HepG2 (cell line): ENCODE data around the gene PCYOX1L. TPM values are rescaled to one million over a fixed set of nuclear protein-coding genes. Genes with fewer than 3 reads are reported as not detected.

Source experiments
- BHLHE40 ChIP-seq: IDR thresholded peaks from 2 replicates; pipeline ENCODE4 v1.6.1; 2011; ENCODE audit warnings: low read length, improper control_type of control experiment
- CBX2 ChIP-seq, 2 experiments: fragments of 200-600 bp in 1 of 2; sonication (generic); formaldehyde crosslinking in 1 of 2; IDR thresholded peaks; 2 replicates each; pipeline versions ENCODE4 v1.7.0 to v1.8.1; 2018 to 2022; ENCODE audit warnings: low read depth in 2 of 2, low read length in 1 of 2, mild to moderate bottlenecking in 1 of 2, missing genetic modification reagents in 1 of 2
- CENPX ChIP-seq: sonication (generic); formaldehyde crosslinking; IDR thresholded peaks from 2 replicates; pipeline ENCODE4 v1.9.0; 2021; ENCODE audit warnings: mild to moderate bottlenecking, missing genetic modification reagents, moderate library complexity
- DRAP1 ChIP-seq: IDR thresholded peaks from 2 replicates; pipeline ENCODE4 v1.6.1; 2016; ENCODE audit warnings: missing genetic modification reagents, missing compliant biosample characterization
- E2F1 ChIP-seq: sonication (generic); formaldehyde crosslinking; IDR thresholded peaks from 2 replicates; pipeline ENCODE4 v1.5.0; 2020; ENCODE audit warnings: missing genetic modification reagents
- HDAC6 ChIP-seq: fragments of 200-600 bp; sonication (generic); IDR thresholded peaks from 2 replicates; pipeline ENCODE4 v1.7.0; 2017; ENCODE audit warnings: mild to moderate bottlenecking, antibody characterized with exemption, low read length, low read depth
- HOXA9 ChIP-seq: sonication (generic); formaldehyde crosslinking; IDR thresholded peaks from 2 replicates; pipeline ENCODE4 v1.8.1; 2022; ENCODE audit warnings: missing genetic modification reagents, mild to moderate bottlenecking, moderate library complexity, borderline replicate concordance
- NR2C2 ChIP-seq: sonication (generic); formaldehyde crosslinking; IDR thresholded peaks from 2 replicates; pipeline ENCODE4 v1.4.0; 2020; ENCODE audit warnings: missing genetic modification reagents, mild to moderate bottlenecking, moderate library complexity, borderline replicate concordance
- SMARCC2 ChIP-seq: fragments of 450-650 bp; IDR thresholded peaks from 2 replicates; pipeline ENCODE4 v1.6.1; 2017; ENCODE audit warnings: antibody characterized with exemption, mild to moderate bottlenecking
- SMARCE1 ChIP-seq: fragments of 450-650 bp; IDR thresholded peaks from 2 replicates; pipeline ENCODE4 v1.6.1; 2017; ENCODE audit warnings: borderline replicate concordance
- SOX13 ChIP-seq, 3 experiments: fragments of 450-650 bp in 1 of 3; sonication (generic) in 1 of 3; formaldehyde crosslinking in 1 of 3; IDR thresholded peaks in 2 of 3; conservative IDR thresholded peaks in 1 of 3; 2 replicates each; pipeline versions ENCODE4 v1.5.0 to v1.6.1; 2016 to 2020; ENCODE audit warnings: antibody characterized with exemption in 1 of 3, mild to moderate bottlenecking in 1 of 3, missing compliant biosample characterization in 1 of 3, missing genetic modification reagents in 1 of 3, moderate library complexity in 1 of 3
- TBL1XR1 ChIP-seq: fragments of 150-350 bp; IDR thresholded peaks from 2 replicates; pipeline ENCODE4 v1.6.1; 2014; ENCODE audit warnings: borderline replicate concordance, low read length; ENCODE audit not compliant: partially characterized antibody
- ZNF329 ChIP-seq: sonication (generic); formaldehyde crosslinking; IDR thresholded peaks from 2 replicates; pipeline ENCODE4 v1.9.0; 2021; ENCODE audit warnings: low read depth, mild to moderate bottlenecking, missing genetic modification reagents
- ZNF567 ChIP-seq: sonication (generic); formaldehyde crosslinking; IDR thresholded peaks from 2 replicates; pipeline ENCODE4 v1.8.1; 2023; ENCODE audit warnings: mild to moderate bottlenecking, missing genetic modification reagents, borderline replicate concordance
- ZNF644 ChIP-seq: IDR thresholded peaks from 2 replicates; pipeline ENCODE4 v1.6.1; 2016; ENCODE audit warnings: low read depth
- ZNF761 ChIP-seq: sonication (generic); formaldehyde crosslinking; conservative IDR thresholded peaks from 2 replicates; pipeline ENCODE4 v1.4.0; 2020; ENCODE audit warnings: mild to moderate bottlenecking, missing genetic modification reagents
- polyA plus RNA-seq, 8 experiments: library from polyadenylated mRNA; depleted of rRNA in 3 of 8; stranded (reverse) in 7 of 8; unstranded in 1 of 8; fragments of >200 nt; fragmentation: Illumina TruSeq in 4 of 8; extraction: Trizol in 4 of 8; gene quantifications; 2 replicates each; pipeline versions ENCODE4 v1.2.1 to v1.2.3, GENCODE V29; 2011 to 2016; ENCODE audit warnings: low read depth in 4 of 8, missing spikeins in 1 of 8, mixed read lengths in 1 of 8; ENCODE audit not compliant: insufficient read depth in 1 of 8
- total RNA-seq, 5 experiments: library from RNA; depleted of rRNA; stranded (reverse); fragments of >200 nt; fragmentation: Illumina TruSeq; extraction: Trizol; gene quantifications; 2 replicates each; pipeline ENCODE4 v1.2.3, GENCODE V29; 2016; ENCODE audit warnings: low read depth in 1 of 5
- TF ChIP-seq, protein P1 (sequence below): sonication (generic); formaldehyde crosslinking; IDR thresholded peaks from 2 replicates; pipeline ENCODE4 v1.8.0; 2022; ENCODE audit warnings: mild to moderate bottlenecking, missing genetic modification reagents, moderate library complexity
- TF ChIP-seq, protein P2 (sequence below): sonication (generic); formaldehyde crosslinking; IDR thresholded peaks from 2 replicates; pipeline ENCODE4 v1.8.1; 2023; ENCODE audit warnings: mild to moderate bottlenecking, moderate library complexity, missing genetic modification reagents
- TF ChIP-seq, protein P3 (sequence below): sonication (generic); formaldehyde crosslinking; IDR thresholded peaks from 2 replicates; pipeline ENCODE4 v1.5.0; 2020; ENCODE audit warnings: missing genetic modification reagents

PCYOX1L gene
- total and polyA plus RNA-seq, 2 of the 13 experiments (the other 11 are each of a cell fraction or from before 2014, with no cell fraction given): 1.00 to 3.7 TPM

DNA sequence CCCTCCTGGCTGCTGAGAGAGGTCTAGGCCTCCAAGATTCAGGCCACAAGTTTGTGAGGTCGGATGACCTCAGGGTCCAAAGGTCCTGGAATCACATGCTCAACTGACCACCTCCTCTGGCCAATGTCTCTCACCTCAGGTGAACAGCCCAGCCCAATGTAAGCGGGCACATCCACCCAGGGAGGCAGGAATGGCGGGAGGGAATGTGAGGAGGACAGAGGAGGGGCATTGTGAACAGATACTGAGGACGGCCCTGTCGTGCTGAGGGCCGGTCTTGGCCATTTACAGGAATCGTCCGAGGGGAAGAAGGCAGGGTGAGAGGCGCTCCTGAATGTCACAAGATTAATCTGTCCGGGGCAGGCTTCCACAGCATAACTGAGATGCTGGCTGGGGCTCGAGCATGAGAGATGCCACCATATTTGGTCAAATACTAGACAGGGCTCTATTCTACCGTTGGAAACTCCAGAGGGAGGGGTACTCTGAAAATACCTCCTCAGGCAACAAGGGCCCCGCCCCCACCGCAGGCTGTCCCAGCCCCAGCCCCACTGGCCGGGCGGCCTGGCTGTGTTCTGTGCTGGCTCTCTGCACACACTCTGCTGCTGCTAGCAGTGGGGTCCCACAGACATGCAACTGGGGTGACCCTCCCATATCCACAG, 22.7 kb downstream of the PCYOX1L start (continued):
- no peak for TF ChIP-seq HOXA9 (CRISPR knock-in tag)
- no peak for TF ChIP-seq SOX13 (IDR thresholded peaks at IDR 0.05)
- 0 out of 4 replicates have a peak, but pooled peaks of 1 of the 2 experiments have one; percentile 16 for TF ChIP-seq SOX13 (CRISPR knock-in tag; conservative IDR thresholded peaks at IDR 0.05 in 1 of 2, IDR thresholded peaks at IDR 0.05 in 1 of 2)
- TF ChIP-seq ZNF567 (CRISPR knock-in tag): no peak
- peak; percentile 58; the same call in 1 of the 2 replicates for TF ChIP-seq ZNF644 (CRISPR knock-in tag)
- TF ChIP-seq SMARCE1: no peak
- no peak for TF ChIP-seq TBL1XR1
- TF ChIP-seq SMARCC2: no peak
- TF ChIP-seq, protein P1, sequence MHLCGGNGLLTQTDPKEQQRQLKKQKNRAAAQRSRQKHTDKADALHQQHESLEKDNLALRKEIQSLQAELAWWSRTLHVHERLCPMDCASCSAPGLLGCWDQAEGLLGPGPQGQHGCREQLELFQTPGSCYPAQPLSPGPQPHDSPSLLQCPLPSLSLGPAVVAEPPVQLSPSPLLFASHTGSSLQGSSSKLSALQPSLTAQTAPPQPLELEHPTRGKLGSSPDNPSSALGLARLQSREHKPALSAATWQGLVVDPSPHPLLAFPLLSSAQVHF: no peak
- TF ChIP-seq ZNF761: no peak
- no peak for TF ChIP-seq NR2C2 (CRISPR knock-in tag)
- TF ChIP-seq, protein P2, sequence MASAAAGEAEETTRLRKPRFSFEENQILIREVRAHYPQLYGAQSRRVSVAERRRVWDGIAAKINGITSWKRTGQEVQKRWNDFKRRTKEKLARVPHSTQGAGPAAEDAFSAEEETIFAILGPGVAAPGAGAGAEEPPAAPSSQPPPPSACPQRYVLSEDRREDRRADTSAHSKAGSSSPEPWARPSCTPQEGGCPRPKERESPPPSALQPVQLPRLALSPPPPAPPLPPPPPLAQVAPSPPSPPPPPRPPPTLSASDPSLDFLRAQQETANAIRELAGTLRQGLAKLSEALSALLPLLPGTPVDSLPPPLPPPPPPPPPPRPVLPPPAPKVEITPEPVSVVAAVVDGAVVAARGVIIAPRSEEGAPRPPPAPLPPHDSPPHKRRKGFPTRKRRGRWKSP (CRISPR knock-in tag): no peak
- TF ChIP-seq CENPX (CRISPR knock-in tag): no peak
- TF ChIP-seq BHLHE40: no peak
- TF ChIP-seq DRAP1 (CRISPR knock-in tag): peak; percentile 77
- TF ChIP-seq E2F1 (CRISPR knock-in tag): no peak
- no peak for TF ChIP-seq CBX2 (IDR thresholded peaks at IDR 0.05; ENCODE audit: low read depth, low read length)
- TF ChIP-seq CBX2 (CRISPR knock-in tag; IDR thresholded peaks at IDR 0.05; ENCODE audit: low read depth): no peak
- TF ChIP-seq ZNF329 (CRISPR knock-in tag): no peak
- no peak for TF ChIP-seq HDAC6
- TF ChIP-seq, protein P3, sequence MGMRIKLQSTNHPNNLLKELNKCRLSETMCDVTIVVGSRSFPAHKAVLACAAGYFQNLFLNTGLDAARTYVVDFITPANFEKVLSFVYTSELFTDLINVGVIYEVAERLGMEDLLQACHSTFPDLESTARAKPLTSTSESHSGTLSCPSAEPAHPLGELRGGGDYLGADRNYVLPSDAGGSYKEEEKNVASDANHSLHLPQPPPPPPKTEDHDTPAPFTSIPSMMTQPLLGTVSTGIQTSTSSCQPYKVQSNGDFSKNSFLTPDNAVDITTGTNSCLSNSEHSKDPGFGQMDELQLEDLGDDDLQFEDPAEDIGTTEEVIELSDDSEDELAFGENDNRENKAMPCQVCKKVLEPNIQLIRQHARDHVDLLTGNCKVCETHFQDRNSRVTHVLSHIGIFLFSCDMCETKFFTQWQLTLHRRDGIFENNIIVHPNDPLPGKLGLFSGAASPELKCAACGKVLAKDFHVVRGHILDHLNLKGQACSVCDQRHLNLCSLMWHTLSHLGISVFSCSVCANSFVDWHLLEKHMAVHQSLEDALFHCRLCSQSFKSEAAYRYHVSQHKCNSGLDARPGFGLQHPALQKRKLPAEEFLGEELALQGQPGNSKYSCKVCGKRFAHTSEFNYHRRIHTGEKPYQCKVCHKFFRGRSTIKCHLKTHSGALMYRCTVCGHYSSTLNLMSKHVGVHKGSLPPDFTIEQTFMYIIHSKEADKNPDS (CRISPR knock-in tag): no peak
